HG02610 (cell line): ENCODE measurements around the gene SH3PXD2A.

Experiments
- ATAC-seq: cut with Tn5 transposase; IDR thresholded peaks from one replicate; pipeline ENCODE4 v1.9.1; 2021; ENCODE audit warnings: mild to moderate bottlenecking, moderate library complexity; ENCODE audit not compliant: unreplicated experiment

Gene SH3PXD2A

GRCh38 chr10:103855424-103855823 lies at the start of gene SH3PXD2A:
Gene SH3PXD2A (minus strand): TSS chr10:103855576. CDS start chr10:103855266, 310 bp downstream.
- no peak for ATAC-seq

DNA sequence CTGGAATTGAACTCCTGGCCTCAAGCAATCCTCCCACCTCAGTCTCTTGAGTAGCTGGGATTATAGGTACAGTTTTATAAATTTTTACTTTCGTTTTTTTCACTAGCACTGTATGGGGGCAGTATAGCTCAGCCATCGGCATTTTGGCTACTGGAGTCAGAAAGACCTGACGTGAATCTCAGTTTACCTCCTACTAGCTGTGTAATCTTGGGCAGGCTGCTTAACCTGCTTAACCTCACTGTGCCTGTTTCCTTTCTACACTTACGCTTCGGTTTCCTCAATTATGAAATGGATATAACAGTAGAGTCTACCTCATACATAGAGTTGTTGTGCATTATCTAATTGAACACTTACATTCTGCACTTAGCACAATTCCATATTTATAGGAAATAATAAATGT lies 45.9 kb upstream of the SH3PXD2A start:
- no peak for ATAC-seq

DNA sequence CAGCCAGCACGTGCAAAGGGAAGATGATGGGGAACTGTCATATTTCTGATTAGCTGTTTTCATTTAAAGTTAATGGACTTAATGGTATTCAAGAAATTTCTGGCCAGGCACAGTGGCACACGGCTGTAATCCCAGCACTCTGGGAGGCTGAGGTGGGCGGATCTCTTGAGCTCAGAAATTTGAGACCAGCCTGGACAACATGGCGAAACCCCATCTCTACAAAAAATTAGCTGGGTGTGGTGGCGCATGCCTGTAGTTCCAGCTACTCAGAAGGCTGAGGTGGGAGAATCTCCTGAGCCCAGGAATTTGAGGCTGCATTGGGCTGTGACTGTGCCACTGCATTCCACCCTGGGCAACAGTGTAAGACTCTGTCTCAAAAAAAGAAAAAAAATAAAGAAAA lies 43.9 kb upstream of the SH3PXD2A start:
- ATAC-seq, result no peak

GRCh38 chr10:103897241-103897774 lies 41.9 kb upstream of the SH3PXD2A start:
- no peak for ATAC-seq

- ATAC-seq, result no peak
Measured at GRCh38 chr10:103896225-103896624, 40.8 kb upstream of the SH3PXD2A start.

- no peak for ATAC-seq
Measured at GRCh38 chr10:103895411-103896186, 40.2 kb upstream of the SH3PXD2A start.

- no peak for ATAC-seq
Measured at GRCh38 chr10:103894441-103894864, 39.1 kb upstream of the SH3PXD2A start.

DNA sequence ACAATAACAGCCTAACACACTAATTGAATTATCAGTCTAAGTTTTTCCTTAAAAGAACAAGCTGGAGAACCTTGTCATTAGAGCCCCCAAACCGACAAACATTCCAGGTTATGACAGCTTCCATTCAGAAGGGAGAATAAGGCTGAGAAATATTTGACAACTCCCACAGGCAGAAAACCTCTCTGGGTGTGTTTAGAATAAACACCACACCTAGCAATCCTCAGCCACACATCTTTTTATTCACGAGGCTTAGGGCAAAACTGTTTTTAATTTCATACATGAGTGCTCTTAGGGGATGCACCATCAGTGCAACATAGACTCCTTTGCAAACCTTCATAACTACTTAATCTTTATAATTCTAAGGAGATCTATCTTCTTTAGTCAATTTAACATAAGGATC lies 38.4 kb upstream of the SH3PXD2A start:
- ATAC-seq, result no peak

GRCh38 chr10:103892181-103892580 lies 36.8 kb upstream of the SH3PXD2A start:
- no peak for ATAC-seq

- no peak for ATAC-seq
Measured at GRCh38 chr10:103890688-103891087, 35.3 kb upstream of the SH3PXD2A start.

DNA sequence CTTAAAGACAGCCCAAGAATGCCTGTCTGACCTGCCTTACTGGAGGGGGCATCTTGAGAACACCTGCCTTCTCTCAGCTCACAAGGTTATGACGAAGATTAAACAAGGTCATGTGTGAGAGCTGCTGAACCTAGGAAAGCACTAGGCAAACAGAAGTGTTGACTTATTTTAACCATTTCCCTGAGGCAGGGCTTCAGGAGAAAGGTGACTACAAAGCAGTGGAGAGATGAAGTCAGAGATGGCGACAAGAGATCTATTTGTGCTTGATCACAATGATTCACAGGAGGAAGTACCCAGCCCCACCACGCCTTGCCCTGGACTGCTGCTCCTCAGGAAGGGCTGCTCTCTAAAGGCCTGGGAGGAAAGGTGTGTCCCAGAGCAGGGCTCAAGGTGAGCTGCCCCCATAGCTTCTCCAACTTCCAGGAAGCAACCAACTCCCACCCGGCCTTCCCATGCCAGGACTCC lies 34.9 kb upstream of the SH3PXD2A start:
- no peak for ATAC-seq

DNA sequence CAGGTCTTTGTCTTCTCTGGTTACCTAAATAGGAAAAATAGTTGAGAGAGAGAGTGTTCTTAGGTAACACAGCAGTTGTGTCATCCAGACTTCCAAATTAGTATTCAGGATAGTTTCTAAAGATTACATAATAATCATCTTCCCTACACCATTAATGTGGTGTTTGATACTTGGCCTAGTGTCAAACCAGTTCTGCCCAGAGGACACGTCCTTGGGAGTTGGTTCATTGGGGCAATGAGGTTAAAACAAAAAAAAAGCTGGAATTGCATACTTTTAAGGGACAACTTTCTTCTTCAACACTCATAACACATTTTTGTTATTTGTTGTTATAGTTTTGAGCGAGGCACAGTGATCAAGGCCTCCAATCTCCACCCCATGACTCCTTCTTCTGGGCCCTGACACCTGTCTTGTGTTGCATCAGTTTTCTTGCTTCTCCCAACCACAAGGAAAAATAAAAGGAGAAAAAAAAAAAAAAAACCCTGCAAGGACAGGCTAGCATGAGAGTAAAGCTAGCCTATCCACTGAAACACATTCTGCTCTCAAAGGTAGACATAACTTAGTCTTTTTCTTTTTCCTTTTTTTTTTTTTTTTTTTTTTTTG lies 33.8 kb upstream of the SH3PXD2A start:
- ATAC-seq, result no peak

DNA sequence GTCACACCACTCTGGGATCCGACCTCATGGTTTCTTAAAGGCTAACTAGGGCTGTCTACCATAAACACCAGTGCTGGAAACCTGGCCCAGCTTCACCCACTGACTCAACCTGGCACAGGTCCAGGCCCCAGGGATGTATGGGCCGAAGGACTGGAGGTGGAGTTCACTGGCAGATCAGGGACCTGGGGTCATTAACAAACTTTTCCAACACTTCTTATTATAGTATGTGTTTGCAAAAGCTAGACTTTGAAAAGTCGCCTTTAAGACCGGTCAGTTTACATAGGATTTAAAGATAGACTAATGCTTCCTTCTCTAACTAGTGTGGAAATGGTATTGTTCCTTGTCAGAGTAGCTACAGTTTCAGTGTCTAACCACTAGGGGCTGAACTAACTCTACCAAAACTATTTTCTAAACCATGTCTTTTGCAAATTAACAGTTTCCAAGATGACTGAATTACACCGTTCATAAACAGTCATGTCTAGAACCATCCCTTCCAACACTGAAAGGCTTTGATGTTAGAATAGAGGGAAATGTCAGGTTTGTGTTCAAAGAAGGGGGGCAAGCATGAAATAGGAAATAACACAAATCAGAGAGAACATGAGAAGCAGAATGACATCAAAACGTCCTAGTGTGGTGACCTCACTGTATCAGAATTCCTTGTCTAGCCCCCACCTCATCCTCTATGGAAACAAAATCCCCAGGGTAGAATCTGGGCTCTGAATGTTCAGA lies 32.9 kb upstream of the SH3PXD2A start:
- ATAC-seq, result peak; percentile 57

DNA sequence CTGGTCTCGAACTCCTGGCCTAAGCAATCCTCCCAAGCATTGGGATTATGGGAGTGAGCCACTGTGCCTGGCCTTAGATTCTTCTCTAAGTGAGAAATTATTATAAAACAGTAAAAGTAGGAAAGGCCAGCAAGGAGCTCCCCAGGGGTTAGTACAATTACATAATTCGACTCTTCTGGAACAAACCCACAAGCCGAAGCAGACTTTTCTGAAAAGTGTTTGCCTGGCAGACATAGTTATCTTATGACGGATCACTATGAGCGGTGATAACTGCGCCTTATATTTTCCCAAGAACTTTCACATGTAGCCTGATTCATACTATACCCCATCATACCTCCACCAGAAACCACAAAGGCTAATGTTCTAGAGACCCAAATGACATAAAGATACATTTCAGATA lies 30.2 kb upstream of the SH3PXD2A start:
- no peak for ATAC-seq

- ATAC-seq, result no peak
Measured at GRCh38 chr10:103884681-103885139, 29.3 kb upstream of the SH3PXD2A start.

DNA sequence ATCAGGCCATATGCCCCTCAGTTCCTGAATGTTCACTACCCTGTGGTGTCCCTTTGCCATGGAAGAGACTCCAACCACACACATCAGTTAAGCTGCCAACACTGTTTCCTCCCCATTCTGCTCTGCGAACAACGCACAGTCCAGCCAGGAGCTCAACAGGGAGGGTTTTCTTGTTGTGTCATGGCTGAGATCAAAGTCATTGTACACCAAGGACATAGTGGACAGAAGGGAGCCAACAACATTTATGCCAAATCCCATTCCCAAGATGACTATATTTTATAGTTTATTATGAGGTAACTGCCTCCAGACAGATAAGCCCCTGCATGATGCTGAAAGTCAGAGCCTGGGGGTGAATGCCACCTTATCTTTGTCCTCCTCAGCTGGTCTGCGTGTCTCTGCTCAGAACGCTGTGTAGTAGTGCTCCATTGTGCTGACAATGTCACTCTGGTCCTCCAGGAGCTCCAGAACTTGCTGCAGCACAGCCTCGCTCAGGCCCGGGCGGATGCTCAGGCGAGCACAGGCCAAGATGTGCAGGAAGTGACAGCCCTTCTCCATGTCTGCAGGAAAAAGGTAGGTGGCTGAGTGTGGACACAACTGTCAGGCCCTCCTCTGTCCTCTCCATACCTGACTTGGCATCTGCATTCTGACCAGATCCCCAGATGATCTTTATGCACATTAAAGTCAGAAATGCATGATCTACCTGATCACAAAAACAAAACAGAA lies 27.1 kb upstream of the SH3PXD2A start:
- no peak for ATAC-seq

GRCh38 chr10:103881416-103882284 lies 26.3 kb upstream of the SH3PXD2A start:
- no peak for ATAC-seq

GRCh38 chr10:103879831-103880230 lies 24.5 kb upstream of the SH3PXD2A start:
- no peak for ATAC-seq

DNA sequence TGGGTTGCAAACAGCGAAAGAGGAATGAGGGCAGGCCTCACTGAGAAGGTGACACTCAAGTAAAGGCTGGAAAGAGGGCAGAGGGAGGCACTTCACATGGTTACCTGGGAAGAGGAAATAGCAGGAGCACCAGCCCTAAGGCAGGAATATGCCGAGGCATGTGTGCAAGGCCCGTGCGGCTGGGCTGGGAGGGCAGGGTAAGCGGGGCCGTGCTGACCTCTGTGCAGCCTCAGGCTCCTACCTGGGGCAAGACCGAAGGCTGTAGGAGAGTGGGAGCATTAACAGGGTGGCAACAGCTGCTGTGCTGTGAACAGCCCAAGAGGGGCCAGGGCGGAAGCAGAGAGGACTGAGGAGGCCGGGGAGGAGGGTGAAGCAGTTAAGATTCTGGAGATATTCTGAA lies 24.0 kb upstream of the SH3PXD2A start:
- ATAC-seq, result no peak

DNA sequence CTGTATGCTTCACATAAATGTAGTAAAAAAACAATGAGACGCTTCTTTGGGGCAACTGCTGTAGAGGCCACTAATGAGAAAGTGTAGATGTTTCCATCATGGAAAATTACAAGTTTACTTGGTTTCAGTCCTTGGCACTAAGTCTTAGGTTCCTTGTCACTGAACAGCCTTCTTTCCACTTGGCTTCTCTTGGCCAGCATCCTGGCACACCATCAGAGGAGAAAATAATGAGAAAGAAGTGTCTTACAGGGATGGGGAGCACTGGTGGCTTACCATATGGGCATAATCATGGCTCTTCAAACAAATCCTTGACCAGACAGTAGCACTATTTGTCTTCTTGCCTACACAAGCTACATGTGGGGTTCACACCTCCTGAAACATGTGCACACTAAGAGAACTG lies 22.5 kb upstream of the SH3PXD2A start:
- no peak for ATAC-seq
